ENCODE data around the gene CC2D2B.
"Not testable (repeated sequence)": the region's sequence is repeated elsewhere in the genome, so short reads cannot be mapped to it uniquely, and the experiment has no call there.

CC2D2B gene

GRCh38 chr10:96014473-96015102 lies 106.8 kb downstream of the CC2D2B start:
- DNase-seq (ENCODE audit: low read depth in 2 of 2): no peak

- peak in 1 of 2 experiments; percentile 4 for DNase-seq (ENCODE audit: low read depth in 2 of 2)
Observed at GRCh38 chr10:96017191-96017687, 109.5 kb downstream of the CC2D2B start.

GRCh38 chr10:96021332-96021731 lies 113.6 kb downstream of the CC2D2B start:
- no peak for DNase-seq (ENCODE audit: low read depth in 2 of 2)

- no peak for DNase-seq (ENCODE audit: low read depth in 2 of 2)
Observed at GRCh38 chr10:96022739-96023138, 115.0 kb downstream of the CC2D2B start.

GRCh38 chr10:96023168-96023567 lies 115.4 kb downstream of the CC2D2B start:
- DNase-seq (ENCODE audit: low read depth in 2 of 2): no peak

- DNase-seq (ENCODE audit: low read depth in 2 of 2): no peak
Observed at GRCh38 chr10:96025566-96025965, 117.8 kb downstream of the CC2D2B start.

- DNase-seq (ENCODE audit: low read depth in 2 of 2): no peak
Observed at GRCh38 chr10:96034625-96035024, 126.8 kb downstream of the CC2D2B start.

GRCh38 chr10:96038476-96039387 lies 131.0 kb downstream of the CC2D2B start:
- DNase-seq (ENCODE audit: low read depth in 2 of 2): no peak

- no peak for DNase-seq (ENCODE audit: low read depth in 2 of 2)
Observed at GRCh38 chr10:96041146-96041545, 133.4 kb downstream of the CC2D2B start.

- DNase-seq (ENCODE audit: low read depth in 2 of 2): peak; percentile 66 to 71
Observed at GRCh38 chr10:96043033-96043892, 135.5 kb downstream of the CC2D2B start, which contains the start of gene CCNJ. Gene CCNJ (plus strand): TSS chr10:96043583. CDS start chr10:96044394, 811 bp downstream.

GRCh38 chr10:96043893-96044715 lies 136.3 kb downstream of the CC2D2B start:
- peak; percentile 17 to 28 for DNase-seq (ENCODE audit: low read depth in 2 of 2)

- no peak for DNase-seq (ENCODE audit: low read depth in 2 of 2)
Observed at GRCh38 chr10:96044736-96045135, 137.0 kb downstream of the CC2D2B start.

- no peak for DNase-seq (ENCODE audit: low read depth in 2 of 2)
Observed at GRCh38 chr10:96046546-96046945, 138.8 kb downstream of the CC2D2B start.

GRCh38 chr10:96047004-96047649 lies 139.4 kb downstream of the CC2D2B start:
- no peak for DNase-seq (ENCODE audit: low read depth in 2 of 2)

- DNase-seq (ENCODE audit: low read depth in 2 of 2): not testable (repeated sequence)
Observed at GRCh38 chr10:96047925-96048324, 140.2 kb downstream of the CC2D2B start.

GRCh38 chr10:96049340-96049739 lies 141.6 kb downstream of the CC2D2B start:
- no peak for DNase-seq (ENCODE audit: low read depth in 2 of 2)

- DNase-seq (ENCODE audit: low read depth in 2 of 2): no peak
Observed at GRCh38 chr10:96053985-96054384, 146.2 kb downstream of the CC2D2B start.

- DNase-seq (ENCODE audit: low read depth in 2 of 2): no peak
Observed at GRCh38 chr10:96056787-96057186, 149.0 kb downstream of the CC2D2B start.

- no peak for DNase-seq (ENCODE audit: low read depth in 2 of 2)
Observed at GRCh38 chr10:96061232-96061631, 153.5 kb downstream of the CC2D2B start.

- no peak for DNase-seq (ENCODE audit: low read depth in 2 of 2)
Observed at GRCh38 chr10:96072674-96073073, 164.9 kb downstream of the CC2D2B start.
